Measurements from ENCODE around the gene GOPC.

GOPC gene

GRCh38 chr6:117512987-117513573 lies 89.2 kb downstream of the GOPC start:
- H3K27ac ChIP-seq, result no peak overlapping the region
- TF ChIP-seq, protein P1, sequence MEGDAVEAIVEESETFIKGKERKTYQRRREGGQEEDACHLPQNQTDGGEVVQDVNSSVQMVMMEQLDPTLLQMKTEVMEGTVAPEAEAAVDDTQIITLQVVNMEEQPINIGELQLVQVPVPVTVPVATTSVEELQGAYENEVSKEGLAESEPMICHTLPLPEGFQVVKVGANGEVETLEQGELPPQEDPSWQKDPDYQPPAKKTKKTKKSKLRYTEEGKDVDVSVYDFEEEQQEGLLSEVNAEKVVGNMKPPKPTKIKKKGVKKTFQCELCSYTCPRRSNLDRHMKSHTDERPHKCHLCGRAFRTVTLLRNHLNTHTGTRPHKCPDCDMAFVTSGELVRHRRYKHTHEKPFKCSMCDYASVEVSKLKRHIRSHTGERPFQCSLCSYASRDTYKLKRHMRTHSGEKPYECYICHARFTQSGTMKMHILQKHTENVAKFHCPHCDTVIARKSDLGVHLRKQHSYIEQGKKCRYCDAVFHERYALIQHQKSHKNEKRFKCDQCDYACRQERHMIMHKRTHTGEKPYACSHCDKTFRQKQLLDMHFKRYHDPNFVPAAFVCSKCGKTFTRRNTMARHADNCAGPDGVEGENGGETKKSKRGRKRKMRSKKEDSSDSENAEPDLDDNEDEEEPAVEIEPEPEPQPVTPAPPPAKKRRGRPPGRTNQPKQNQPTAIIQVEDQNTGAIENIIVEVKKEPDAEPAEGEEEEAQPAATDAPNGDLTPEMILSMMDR (conservative IDR thresholded peaks at IDR 0.05), result no peak
- no peak for TF ChIP-seq ZFX (IDR thresholded peaks at IDR 0.05)

DNA sequence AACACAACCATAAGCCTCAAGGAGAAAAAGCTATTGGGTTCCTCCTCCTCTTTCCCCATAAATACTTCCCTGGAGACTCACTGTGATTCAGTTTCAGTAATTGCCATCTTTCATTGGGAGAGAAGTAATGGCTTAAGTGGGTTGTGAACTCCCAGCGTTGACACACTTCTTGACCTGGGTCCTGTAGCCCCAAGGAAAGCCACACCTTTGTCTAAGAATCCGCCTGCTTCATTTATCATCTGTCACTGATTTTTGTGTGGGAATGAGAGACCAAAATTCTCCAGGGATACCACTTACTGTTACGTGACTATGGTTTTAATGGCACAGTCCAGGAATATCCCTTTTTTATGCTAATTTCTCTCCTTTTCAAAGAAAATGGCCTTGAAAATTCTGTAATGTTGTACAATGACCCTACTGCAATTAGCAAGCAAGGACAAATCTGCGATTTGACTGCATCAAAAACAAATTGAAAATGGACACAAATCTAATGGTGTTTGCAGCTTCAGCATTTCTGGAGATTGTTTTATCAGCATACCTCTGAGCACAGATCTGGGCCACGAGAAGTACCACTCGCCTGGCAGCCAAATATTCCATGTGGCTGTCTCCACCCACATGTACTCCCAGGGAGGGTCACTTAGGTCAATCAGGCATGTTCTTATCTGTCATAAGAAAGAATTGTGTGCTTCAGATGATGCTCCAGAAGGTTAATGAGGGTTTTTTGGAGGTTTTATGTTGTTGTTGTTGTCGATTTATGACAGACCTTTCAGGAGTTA lies 90.1 kb downstream of the GOPC start:
- TF ChIP-seq ZFX (IDR thresholded peaks at IDR 0.05), result no peak
- TF ChIP-seq, protein P1 (conservative IDR thresholded peaks at IDR 0.05), result no peak
- H3K27ac ChIP-seq, result no peak overlapping the region

Measured in C4-2B (cell line).